HFFc6 (cell line): ENCODE results near the gene SART1. TPM values are rescaled to one million over a fixed set of nuclear protein-coding genes. Genes with fewer than 3 reads are reported as not detected.
A peak's percentile ranks its signal among the peaks of the same experiment; 100 is the strongest.

Source experiments
- DNase-seq: peaks from one replicate; pipeline ENCODE4 v3.0.0-alpha.2; 2018
- H3K27ac Mint-ChIP-seq: 2 replicates; pipeline ENCODE4 v1.8.0; 2020; ENCODE audit warnings: mild to moderate bottlenecking, mixed read lengths
- H3K27me3 Mint-ChIP-seq: 2 replicates; pipeline ENCODE4 v1.8.0; 2021; ENCODE audit warnings: mild to moderate bottlenecking, moderate library complexity, mixed read lengths; ENCODE audit not compliant: insufficient read depth
- H3K36me3 Mint-ChIP-seq: 2 replicates; pipeline ENCODE4 v1.8.0; 2021; ENCODE audit warnings: low read depth, mixed read lengths
- H3K4me1 Mint-ChIP-seq: 2 replicates; pipeline ENCODE4 v1.8.0; 2020; ENCODE audit warnings: low read depth, mixed read lengths
- H3K4me3 Mint-ChIP-seq: 2 replicates; pipeline ENCODE4 v1.8.0; 2020; ENCODE audit warnings: mild to moderate bottlenecking, moderate library complexity, mixed read lengths
- H3K9me3 Mint-ChIP-seq: 2 replicates; pipeline ENCODE4 v1.8.0; 2020; ENCODE audit warnings: mild to moderate bottlenecking, mixed read lengths
- long read RNA-seq: library from polyadenylated mRNA; unstranded; transcript quantifications from one replicate; pipeline ENCODE4 v2.0.0, GENCODE V29; 2019
- total RNA-seq, 6 experiments: library from RNA; stranded (reverse); fragmentation: NEBNext Ultra II Directional; extraction: Animal tissue kit (Norgen Biotek cat#: 25700); gene quantifications; 2 replicates in 1 of 6; 3 replicates in 5 of 6; pipeline ENCODE4 v1.2.3, GENCODE V29; 2021
- TF ChIP-seq, protein P1 (sequence below): fragments of 200-600 bp; sonication (generic); IDR thresholded peaks from 2 replicates; pipeline ENCODE4 v1.5.0; 2021; ENCODE audit warnings: antibody characterized with exemption, mild to moderate bottlenecking

Gene SART1, protein sequence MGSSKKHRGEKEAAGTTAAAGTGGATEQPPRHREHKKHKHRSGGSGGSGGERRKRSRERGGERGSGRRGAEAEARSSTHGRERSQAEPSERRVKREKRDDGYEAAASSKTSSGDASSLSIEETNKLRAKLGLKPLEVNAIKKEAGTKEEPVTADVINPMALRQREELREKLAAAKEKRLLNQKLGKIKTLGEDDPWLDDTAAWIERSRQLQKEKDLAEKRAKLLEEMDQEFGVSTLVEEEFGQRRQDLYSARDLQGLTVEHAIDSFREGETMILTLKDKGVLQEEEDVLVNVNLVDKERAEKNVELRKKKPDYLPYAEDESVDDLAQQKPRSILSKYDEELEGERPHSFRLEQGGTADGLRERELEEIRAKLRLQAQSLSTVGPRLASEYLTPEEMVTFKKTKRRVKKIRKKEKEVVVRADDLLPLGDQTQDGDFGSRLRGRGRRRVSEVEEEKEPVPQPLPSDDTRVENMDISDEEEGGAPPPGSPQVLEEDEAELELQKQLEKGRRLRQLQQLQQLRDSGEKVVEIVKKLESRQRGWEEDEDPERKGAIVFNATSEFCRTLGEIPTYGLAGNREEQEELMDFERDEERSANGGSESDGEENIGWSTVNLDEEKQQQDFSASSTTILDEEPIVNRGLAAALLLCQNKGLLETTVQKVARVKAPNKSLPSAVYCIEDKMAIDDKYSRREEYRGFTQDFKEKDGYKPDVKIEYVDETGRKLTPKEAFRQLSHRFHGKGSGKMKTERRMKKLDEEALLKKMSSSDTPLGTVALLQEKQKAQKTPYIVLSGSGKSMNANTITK
- total RNA-seq = 10 to 100 TPM; 51.7 to 69.3 (median 61.0) TPM
- long read RNA-seq, transcript SART1-201 (20 exons, 3,293 nt) = major isoform, 7 of 13 reads
- long read RNA-seq, partial matches to known transcripts = 6 of 13 reads
- long read RNA-seq, other reads (novel, unspliced or antisense) = 0 of 13 reads

DNA sequence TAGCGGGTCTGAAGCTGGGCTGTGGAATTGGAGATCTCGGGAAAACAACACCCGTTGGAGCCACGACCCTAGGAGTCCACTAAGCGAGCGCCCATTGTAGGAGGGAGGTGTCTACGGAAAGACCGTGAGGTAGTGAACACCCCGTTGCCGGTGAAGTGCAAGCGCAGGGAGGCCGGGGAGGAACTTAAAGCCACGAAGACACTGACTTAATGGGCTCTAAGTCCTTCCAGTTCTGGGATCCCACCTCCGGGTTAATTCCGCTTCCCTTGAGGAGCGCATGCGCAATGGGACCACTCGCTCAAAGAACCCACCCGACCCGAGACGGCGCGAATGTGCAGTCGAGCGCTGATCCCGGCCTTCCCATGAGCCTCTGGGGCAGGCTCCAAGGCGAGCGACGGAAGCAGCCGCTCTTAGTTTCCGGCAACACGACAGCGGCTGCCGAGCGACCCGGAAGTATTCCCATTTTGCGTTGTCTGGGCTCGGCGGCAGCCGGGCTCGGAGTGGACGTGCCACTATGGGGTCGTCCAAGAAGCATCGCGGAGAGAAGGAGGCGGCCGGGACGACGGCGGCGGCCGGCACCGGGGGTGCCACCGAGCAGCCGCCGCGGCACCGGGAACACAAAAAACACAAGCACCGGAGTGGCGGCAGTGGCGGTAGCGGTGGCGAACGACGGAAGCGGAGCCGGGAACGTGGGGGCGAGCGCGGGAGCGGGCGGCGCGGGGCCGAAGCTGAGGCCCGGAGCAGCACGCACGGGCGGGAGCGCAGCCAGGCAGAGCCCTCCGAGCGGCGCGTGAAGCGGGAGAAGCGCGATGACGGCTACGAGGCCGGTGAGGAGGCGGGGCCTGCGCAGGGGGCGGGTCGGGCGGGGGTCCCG, at the start of gene SART1:
Gene SART1 (plus strand): TSS at position 468 of the 874 bp plus-strand sequence. CDS start 47 bp downstream, at position 515.
- Mint-ChIP-seq H3K4me3 (peak within 1 kb of the TSS; percentile 89), H3K36me3 (peaks cover 9% of the 10 kb centered on the region), H3K27me3 (peaks cover 2% of the 10 kb centered on the region; the same call in 1 of the 2 replicates), H3K27ac (peak within 1 kb of the TSS; percentile 98), H3K4me1 (peaks cover 25% of the 10 kb centered on the region), H3K9me3 (no peaks in the 10 kb centered on the region)
- TF ChIP-seq, protein P1, sequence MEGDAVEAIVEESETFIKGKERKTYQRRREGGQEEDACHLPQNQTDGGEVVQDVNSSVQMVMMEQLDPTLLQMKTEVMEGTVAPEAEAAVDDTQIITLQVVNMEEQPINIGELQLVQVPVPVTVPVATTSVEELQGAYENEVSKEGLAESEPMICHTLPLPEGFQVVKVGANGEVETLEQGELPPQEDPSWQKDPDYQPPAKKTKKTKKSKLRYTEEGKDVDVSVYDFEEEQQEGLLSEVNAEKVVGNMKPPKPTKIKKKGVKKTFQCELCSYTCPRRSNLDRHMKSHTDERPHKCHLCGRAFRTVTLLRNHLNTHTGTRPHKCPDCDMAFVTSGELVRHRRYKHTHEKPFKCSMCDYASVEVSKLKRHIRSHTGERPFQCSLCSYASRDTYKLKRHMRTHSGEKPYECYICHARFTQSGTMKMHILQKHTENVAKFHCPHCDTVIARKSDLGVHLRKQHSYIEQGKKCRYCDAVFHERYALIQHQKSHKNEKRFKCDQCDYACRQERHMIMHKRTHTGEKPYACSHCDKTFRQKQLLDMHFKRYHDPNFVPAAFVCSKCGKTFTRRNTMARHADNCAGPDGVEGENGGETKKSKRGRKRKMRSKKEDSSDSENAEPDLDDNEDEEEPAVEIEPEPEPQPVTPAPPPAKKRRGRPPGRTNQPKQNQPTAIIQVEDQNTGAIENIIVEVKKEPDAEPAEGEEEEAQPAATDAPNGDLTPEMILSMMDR = no peak
- peak; percentile 96 for DNase-seq

DNA sequence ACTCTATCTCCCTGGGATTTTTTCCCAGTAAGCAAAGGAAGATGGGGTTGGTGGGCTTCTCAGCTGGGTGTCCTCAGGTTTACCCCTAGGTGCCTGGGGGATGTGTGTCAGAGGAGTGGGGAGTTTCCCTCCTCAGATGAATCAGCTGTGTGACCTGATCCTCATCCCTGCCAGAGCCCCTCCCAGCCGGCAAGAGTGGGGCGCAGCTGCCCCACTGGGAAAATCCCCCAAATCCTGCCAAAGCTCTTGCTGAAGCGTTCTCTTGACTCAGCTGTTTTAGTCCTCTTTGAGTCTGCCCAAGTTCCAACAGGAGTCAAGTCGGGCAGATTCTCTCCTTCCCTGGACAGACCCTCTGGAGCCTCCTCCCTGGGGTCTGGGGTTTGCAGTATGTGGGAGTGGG, 48.7 kb upstream of the SART1 start:
- TF ChIP-seq, protein P1 = no peak
- Mint-ChIP-seq H3K4me3 (peak overlapping the region; percentile 63), H3K27ac (peak overlapping the region; percentile 99), H3K36me3 (peaks cover 11% of the 10 kb centered on the region), H3K4me1 (peaks cover 75% of the 10 kb centered on the region), H3K27me3 (peaks cover 1% of the 10 kb centered on the region), H3K9me3 (no peaks in the 10 kb centered on the region)
- DNase-seq = peak; percentile 69

GRCh38 chr11:65915101-65915820, 46.3 kb upstream of the SART1 start:
- no peak for DNase-seq
- peak overlapping the region; percentile 99 for H3K27ac Mint-ChIP-seq
- no peaks in the 10 kb centered on the region for H3K9me3 Mint-ChIP-seq
- peaks cover 23% of the 10 kb centered on the region for H3K36me3 Mint-ChIP-seq
- TF ChIP-seq, protein P1 = no peak
- H3K27me3 Mint-ChIP-seq = peaks cover 2% of the 10 kb centered on the region; the same call in 1 of the 2 replicates
- peaks cover 62% of the 10 kb centered on the region for H3K4me1 Mint-ChIP-seq
- H3K4me3 Mint-ChIP-seq = peak overlapping the region; percentile 94

- H3K4me3 Mint-ChIP-seq = peak overlapping the region; percentile 94
- H3K36me3 Mint-ChIP-seq = peaks cover 28% of the 10 kb centered on the region
- TF ChIP-seq, protein P1 = no peak
- peak; percentile 99 for DNase-seq
- H3K27me3 Mint-ChIP-seq = peaks cover 2% of the 10 kb centered on the region; the same call in 1 of the 2 replicates
- H3K4me1 Mint-ChIP-seq = peaks cover 61% of the 10 kb centered on the region
- H3K27ac Mint-ChIP-seq = peak overlapping the region; percentile 99
- H3K9me3 Mint-ChIP-seq = no peaks in the 10 kb centered on the region
Observed at GRCh38 chr11:65915821-65916251, 45.7 kb upstream of the SART1 start.
